ENCODE data around the gene ATRNL1. TPM values are rescaled to one million over a fixed set of nuclear protein-coding genes. Genes with fewer than 3 reads are reported as not detected.

ATRNL1 gene
- total RNA-seq, 1 donor from 2014 or later, result 0.93 TPM

DNA sequence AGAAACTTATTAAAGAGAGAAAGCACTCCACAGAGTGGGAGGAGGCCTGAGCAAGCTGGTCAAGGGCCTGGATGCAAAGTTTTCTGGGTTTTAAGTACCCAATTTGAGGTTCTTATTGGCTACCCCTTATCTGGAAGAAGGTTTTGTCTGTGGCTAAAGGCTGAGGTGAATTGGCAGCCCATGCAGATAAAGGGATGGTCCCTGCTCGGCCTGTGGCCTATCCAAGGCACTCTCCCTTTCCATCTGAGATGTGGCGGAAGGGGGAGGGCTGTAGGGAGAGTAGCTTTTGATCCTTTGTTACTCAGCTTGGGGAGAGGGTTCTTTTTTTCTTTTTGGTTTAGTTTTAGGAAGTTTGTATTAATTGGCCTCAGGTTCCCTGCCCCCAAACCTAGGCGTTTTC is 465.1 kb downstream of the ATRNL1 start:
- H3K4me1 ChIP-seq, result no peaks in the 10 kb centered on the region
- H3K9me3 ChIP-seq, result no peaks in the 10 kb centered on the region
- TF ChIP-seq, protein P1, sequence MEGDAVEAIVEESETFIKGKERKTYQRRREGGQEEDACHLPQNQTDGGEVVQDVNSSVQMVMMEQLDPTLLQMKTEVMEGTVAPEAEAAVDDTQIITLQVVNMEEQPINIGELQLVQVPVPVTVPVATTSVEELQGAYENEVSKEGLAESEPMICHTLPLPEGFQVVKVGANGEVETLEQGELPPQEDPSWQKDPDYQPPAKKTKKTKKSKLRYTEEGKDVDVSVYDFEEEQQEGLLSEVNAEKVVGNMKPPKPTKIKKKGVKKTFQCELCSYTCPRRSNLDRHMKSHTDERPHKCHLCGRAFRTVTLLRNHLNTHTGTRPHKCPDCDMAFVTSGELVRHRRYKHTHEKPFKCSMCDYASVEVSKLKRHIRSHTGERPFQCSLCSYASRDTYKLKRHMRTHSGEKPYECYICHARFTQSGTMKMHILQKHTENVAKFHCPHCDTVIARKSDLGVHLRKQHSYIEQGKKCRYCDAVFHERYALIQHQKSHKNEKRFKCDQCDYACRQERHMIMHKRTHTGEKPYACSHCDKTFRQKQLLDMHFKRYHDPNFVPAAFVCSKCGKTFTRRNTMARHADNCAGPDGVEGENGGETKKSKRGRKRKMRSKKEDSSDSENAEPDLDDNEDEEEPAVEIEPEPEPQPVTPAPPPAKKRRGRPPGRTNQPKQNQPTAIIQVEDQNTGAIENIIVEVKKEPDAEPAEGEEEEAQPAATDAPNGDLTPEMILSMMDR (IDR thresholded peaks at IDR 0.05), result no peak
- no peak for ATAC-seq
- H3K27me3 ChIP-seq, result no peaks in the 10 kb centered on the region
- H3K27ac ChIP-seq, result no peak overlapping the region
- no peaks in the 10 kb centered on the region for H3K36me3 ChIP-seq
- DNase-seq, result no peak
- H3K4me3 ChIP-seq, result no peak overlapping the region
- intact Hi-C loops (cut with DNase I), result no loop called here

DNA sequence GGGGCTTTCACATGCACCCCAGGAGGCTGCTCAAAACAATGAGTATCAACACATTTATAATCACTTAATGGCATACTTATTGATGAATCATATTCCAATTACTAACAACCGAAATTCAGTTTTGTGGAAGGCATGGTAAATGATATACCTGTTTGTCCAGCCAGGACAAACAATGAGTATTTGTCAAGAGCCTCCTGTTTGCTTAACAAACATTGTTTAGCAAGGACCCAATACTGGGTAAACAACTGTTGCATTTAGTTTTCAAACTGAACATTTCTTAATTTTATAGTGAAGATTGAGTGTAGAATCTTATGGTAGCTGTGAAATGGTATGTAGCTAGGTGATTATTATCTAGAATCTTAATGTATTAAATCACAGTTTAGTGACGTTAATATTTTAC is 473.7 kb downstream of the ATRNL1 start:
- Histone ChIP-seq H3K36me3 (no peaks in the 10 kb centered on the region), H3K27me3 (no peaks in the 10 kb centered on the region), H3K4me3 (no peak overlapping the region), H3K9me3 (no peaks in the 10 kb centered on the region), H3K27ac (no peak overlapping the region), H3K4me1 (no peaks in the 10 kb centered on the region)
- DNase-seq (no peak), ATAC-seq (no peak)
- intact Hi-C loops (cut with DNase I), result no loop called here
- TF ChIP-seq, protein P1 (IDR thresholded peaks at IDR 0.05), result no peak

DNA sequence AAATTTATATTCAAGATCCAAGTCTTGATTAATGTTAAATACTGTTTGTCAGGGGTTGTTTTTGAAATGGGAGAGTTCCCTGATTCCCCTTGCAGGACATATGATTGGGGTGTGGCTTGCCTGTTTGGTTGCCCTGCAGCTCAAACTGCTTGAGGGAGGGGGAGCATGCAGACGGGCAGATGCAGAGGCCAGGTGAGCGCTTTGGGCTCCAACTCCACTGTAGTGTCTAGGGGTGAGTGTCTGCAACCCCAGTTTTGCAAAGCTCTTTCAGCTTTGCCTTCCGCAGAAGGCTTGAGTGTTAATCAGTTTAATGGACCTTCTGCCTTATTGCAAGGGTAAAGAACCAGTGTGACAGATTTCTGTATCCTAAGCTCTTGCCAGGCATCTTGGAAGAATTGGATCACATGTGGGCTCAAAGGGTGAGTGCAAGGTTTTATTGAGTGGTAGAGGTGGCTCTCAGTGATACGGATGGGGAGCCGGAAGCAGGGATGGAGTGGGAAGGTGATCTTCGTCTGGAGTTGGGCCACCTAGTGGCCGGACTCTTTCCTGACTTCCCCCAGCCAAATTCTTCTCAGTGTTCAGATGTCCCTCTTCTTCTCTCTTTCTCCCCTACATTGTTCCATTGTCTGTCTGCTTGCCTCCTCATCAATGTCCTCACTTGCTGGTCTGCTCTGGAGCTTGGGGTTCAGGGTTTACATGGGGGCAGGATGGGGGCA is 479.7 kb downstream of the ATRNL1 start:
- Histone ChIP-seq H3K36me3 (no peaks in the 10 kb centered on the region), H3K4me1 (no peaks in the 10 kb centered on the region), H3K27ac (no peak overlapping the region), H3K4me3 (no peak overlapping the region), H3K9me3 (no peaks in the 10 kb centered on the region), H3K27me3 (no peaks in the 10 kb centered on the region)
- intact Hi-C loops (cut with DNase I), result no loop called here
- TF ChIP-seq, protein P1 (IDR thresholded peaks at IDR 0.05), result peak; percentile 10
- DNase-seq, result no peak
- peak; percentile 32 for ATAC-seq

DNA sequence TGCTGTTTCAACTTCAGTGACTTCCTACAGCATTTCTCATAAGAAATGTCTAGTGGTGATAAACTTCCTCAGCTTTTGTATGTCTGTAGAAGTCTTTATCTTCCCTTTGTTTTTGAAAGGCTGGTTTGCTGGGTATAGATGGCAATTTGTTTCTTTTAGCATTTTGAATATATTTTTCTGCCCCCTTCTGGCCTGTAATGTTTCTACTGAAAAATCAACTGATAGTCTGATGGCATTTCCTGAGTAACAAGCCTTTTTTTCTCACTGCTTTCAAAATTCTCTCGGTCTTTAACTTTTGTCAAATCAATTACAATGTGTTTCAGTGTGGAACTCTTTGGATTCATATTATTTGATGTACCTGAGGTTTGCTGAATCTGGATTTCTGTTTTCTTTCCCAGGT is 487.1 kb downstream of the ATRNL1 start:
- TF ChIP-seq, protein P1 (IDR thresholded peaks at IDR 0.05), result no peak

DNA sequence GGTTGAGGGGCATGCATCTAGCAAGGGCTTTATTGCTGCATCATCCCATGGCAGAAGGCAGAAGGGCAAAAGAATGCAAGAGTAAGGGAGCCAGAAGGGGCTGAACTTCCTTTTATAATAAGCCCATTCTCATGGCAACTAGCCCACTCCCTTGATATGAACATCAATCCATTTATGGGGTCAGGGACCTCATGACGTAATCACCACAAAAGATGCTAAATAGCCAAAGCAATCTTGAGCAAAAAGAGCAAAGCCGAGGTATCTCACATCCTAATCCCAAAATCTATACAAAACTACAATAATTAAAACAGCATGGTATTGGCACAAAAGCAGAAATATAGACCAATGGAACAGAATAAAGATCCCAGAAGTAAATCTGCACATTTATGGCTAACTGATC is 499.9 kb downstream of the ATRNL1 start:
- Histone ChIP-seq H3K36me3 (no peaks in the 10 kb centered on the region), H3K27me3 (no peaks in the 10 kb centered on the region), H3K4me1 (no peaks in the 10 kb centered on the region), H3K4me3 (no peak overlapping the region), H3K27ac (no peak overlapping the region), H3K9me3 (no peaks in the 10 kb centered on the region)
- DNase-seq (no peak), ATAC-seq (no peak)
- intact Hi-C loops (cut with DNase I), result no loop called here
- TF ChIP-seq, protein P1 (IDR thresholded peaks at IDR 0.05), result no peak

More for the DNA sequence above, 487.1 kb downstream of the ATRNL1 start:
- intact Hi-C loops (cut with DNase I), result no loop called here
- DNase-seq (no peak), ATAC-seq (no peak)
- Histone ChIP-seq H3K36me3 (no peaks in the 10 kb centered on the region), H3K4me3 (no peak overlapping the region), H3K9me3 (no peaks in the 10 kb centered on the region), H3K4me1 (no peaks in the 10 kb centered on the region), H3K27ac (no peak overlapping the region), H3K27me3 (no peaks in the 10 kb centered on the region)

DNA sequence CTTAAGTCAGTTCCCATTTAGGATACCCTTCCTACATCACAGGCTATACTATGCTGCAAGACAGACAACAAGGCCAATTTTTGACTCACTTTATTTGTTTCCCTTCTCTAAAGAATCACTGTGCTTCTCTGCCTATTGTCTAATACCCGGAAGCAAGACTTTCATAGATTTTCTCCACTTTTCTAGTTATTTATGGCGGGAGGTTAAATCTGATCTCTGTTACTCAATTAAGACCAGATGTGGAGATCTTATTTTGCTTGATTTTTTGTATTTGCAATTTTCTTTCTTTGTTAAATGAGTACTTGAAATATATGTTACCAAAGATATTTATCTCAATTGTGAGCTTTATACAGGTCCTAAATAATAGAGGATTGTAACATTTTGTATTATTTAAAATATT is 511.5 kb downstream of the ATRNL1 start:
- TF ChIP-seq, protein P1 (IDR thresholded peaks at IDR 0.05), result no peak

More for the DNA sequence above, 511.5 kb downstream of the ATRNL1 start:
- no peaks in the 10 kb centered on the region for H3K36me3 ChIP-seq
- H3K27ac ChIP-seq, result no peak overlapping the region
- no peaks in the 10 kb centered on the region for H3K27me3 ChIP-seq
- H3K4me3 ChIP-seq, result no peak overlapping the region
- no peaks in the 10 kb centered on the region for H3K9me3 ChIP-seq
- ATAC-seq (no peak), DNase-seq (no peak)
- intact Hi-C loops (cut with DNase I), result no loop called here
- no peaks in the 10 kb centered on the region for H3K4me1 ChIP-seq
